Activated CD4-positive, alpha-beta T cell treated with anti-CD3 and anti-CD28 coated beads, Interleukin-2, amount 10 ng/mL, durations not matched to agents 24 days and 14 days (primary cell): ENCODE measurements around the gene PLEKHA8. TPM values are rescaled to one million over a fixed set of nuclear protein-coding genes. Genes with fewer than 3 reads are reported as not detected.
"Not testable (repeated sequence)": the region's sequence is repeated elsewhere in the genome, so short reads cannot be mapped to it uniquely, and the experiment has no call there.

Experiments used
- DNase-seq: peaks from one replicate; pipeline ENCODE4 v3.0.0; 2022
- H3K27ac Mint-ChIP-seq: one replicate; pipeline ENCODE4 v1.8.0; 2022; ENCODE audit warnings: mild to moderate bottlenecking, mixed read lengths
- H3K27me3 Mint-ChIP-seq: one replicate; pipeline ENCODE4 v1.8.0; 2022; ENCODE audit warnings: mixed read lengths
- H3K36me3 Mint-ChIP-seq: one replicate; pipeline ENCODE4 v1.8.0; 2022; ENCODE audit warnings: low read depth, mild to moderate bottlenecking, mixed read lengths
- H3K4me1 Mint-ChIP-seq: one replicate; pipeline ENCODE4 v1.8.0; 2021; ENCODE audit warnings: mixed read lengths
- H3K4me3 Mint-ChIP-seq: one replicate; pipeline ENCODE4 v1.8.0; 2022; ENCODE audit warnings: mild to moderate bottlenecking, moderate library complexity, mixed read lengths
- H3K9me3 Mint-ChIP-seq: one replicate; pipeline ENCODE4 v1.8.0; 2021; ENCODE audit warnings: mixed read lengths
- intact Hi-C: fragments of 100-400 bp; cut with micrococcal nuclease; formaldehyde crosslinking; loops from one replicate; pipeline ENCODE4 v1.15.1; 2023
- total RNA-seq: library from RNA; stranded (reverse); gene quantifications from 2 replicates; pipeline ENCODE4 v1.2.3, GENCODE V29; 2022

PLEKHA8 gene
- total RNA-seq, 1 donor from 2014 or later: 10.7 TPM

DNA sequence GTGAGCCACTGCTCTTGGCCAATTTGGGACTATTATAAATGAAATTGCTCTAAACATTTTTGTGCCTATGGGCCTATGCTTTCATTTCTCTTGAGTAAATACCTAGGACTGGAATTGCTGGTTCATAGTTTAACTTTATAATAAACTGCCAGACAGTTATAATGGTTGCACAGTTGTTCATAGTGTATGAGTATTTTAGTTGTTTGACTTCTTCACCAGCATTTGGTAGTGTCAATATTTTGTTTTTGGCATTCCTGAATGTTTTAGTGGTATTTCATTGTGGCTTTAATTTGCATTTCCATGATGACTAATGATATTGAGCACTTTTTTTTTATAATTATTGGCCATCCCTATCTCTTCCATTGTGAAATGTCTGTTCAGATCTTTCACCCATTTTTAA, 29.5 kb downstream of the PLEKHA8 start:
- DNase-seq: no peak
- H3K4me1 Mint-ChIP-seq: no peaks in the 10 kb centered on the region
- peaks cover 14% of the 10 kb centered on the region for H3K36me3 Mint-ChIP-seq
- H3K9me3 Mint-ChIP-seq: no peaks in the 10 kb centered on the region
- intact Hi-C loops: no loop called here
- no peak overlapping the region for H3K4me3 Mint-ChIP-seq
- no peak overlapping the region for H3K27ac Mint-ChIP-seq
- H3K27me3 Mint-ChIP-seq: no peaks in the 10 kb centered on the region

DNA sequence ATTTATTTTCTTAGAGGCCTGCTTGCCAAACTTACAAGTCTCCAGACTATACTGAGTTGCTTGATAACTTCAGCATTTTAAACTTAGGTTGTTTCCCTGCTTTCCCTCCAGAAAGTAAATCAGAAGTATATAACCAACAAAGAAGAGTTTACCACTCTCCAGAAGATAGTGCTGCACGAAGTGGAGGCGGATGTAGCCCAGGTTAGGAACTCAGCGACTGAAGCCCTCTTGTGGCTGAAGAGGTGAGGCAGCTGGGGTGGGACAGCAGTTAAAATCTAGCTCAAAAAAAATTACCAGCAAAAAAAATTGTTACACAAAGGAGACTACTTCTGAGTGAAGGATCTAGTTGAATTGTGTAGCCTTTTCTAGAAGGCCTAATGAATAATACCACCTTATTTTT, 33.6 kb downstream of the PLEKHA8 start:
- intact Hi-C loops: loop anchor here (2.0 to 5.0 kb wide), 3 partner anchors 33 to 313 kb away; partner anchors contain the start of gene PLEKHA8
- H3K36me3 Mint-ChIP-seq, H3K4me3 Mint-ChIP-seq, H3K27ac Mint-ChIP-seq, H3K4me1 Mint-ChIP-seq, H3K9me3 Mint-ChIP-seq, H3K27me3 Mint-ChIP-seq: not testable (repeated sequence)
- peak; percentile 78 for DNase-seq

DNA sequence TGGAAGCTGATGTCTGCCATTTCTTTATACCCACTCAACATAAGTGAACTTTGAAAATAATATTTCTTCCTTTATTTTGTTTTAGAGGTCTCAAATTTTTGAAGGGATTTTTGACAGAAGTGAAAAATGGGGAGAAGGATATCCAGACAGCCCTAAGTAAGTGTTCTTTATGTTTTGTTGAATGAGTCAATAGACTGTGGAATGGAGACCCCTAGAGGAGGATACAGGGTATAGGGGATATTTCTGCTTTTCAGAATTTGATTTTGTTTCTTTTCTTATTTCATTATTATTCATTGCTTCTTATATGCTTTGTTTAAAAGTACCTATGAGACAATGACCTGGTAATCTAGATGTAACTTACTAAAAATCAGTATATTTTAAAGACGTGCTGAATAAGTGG, 34.4 kb downstream of the PLEKHA8 start:
- Mint-ChIP-seq H3K27ac (no peak overlapping the region), H3K4me1 (no peaks in the 10 kb centered on the region), H3K9me3 (no peaks in the 10 kb centered on the region), H3K27me3 (no peaks in the 10 kb centered on the region), H3K36me3 (peaks cover 5% of the 10 kb centered on the region), H3K4me3 (no peak overlapping the region)
- no peak for DNase-seq
- intact Hi-C loops: loop anchor here (2.0 to 5.0 kb wide), 3 partner anchors 34 to 314 kb away; partner anchors contain the start of gene PLEKHA8

DNA sequence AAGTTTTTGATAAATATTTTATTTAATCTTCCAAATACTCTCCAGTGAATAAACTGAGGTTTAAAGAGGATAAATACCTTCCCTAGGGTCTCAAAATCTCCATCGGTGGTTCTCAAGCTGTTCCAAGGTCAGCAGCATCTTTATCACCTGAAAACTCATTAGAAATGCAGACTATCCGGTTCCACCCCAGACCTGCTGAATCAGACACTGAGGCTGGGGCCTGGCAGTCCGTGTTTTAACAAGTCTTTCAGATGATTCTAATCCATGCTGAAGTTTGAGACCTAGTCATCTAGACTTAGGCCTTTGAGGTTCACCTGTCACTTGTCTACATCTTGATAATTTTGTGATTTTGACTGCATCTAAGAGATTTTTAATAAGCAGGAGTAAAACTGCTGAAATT, 37.5 kb downstream of the PLEKHA8 start:
- Mint-ChIP-seq H3K9me3 (no peaks in the 10 kb centered on the region), H3K27ac (no peak overlapping the region), H3K4me1 (no peaks in the 10 kb centered on the region), H3K4me3 (no peak overlapping the region), H3K36me3 (no peaks in the 10 kb centered on the region), H3K27me3 (no peaks in the 10 kb centered on the region)
- intact Hi-C loops: no loop called here
- no peak for DNase-seq

DNA sequence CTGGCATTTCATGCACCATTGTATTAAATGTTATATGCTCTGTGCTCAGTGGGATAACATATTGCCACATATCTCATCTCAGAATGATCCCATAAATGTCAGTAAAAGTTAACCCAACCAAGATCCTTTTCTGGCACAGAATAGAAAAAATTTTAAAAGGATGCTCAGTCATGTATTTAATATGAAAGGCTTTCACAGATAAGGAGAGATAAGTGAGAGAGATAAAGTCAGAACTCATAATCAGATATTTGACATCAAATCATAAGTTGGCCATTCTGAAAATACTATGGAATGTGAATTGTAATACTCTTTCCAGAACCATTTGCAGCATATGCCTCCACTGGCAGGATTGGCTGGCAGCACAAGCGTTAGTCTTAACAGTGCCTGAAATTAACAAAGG, 38.5 kb downstream of the PLEKHA8 start:
- intact Hi-C loops: no loop called here
- no peaks in the 10 kb centered on the region for H3K27me3 Mint-ChIP-seq
- no peak overlapping the region for H3K4me3 Mint-ChIP-seq
- DNase-seq: no peak
- no peaks in the 10 kb centered on the region for H3K4me1 Mint-ChIP-seq
- H3K27ac Mint-ChIP-seq: no peak overlapping the region
- no peaks in the 10 kb centered on the region for H3K9me3 Mint-ChIP-seq
- peaks cover 2% of the 10 kb centered on the region for H3K36me3 Mint-ChIP-seq

DNA sequence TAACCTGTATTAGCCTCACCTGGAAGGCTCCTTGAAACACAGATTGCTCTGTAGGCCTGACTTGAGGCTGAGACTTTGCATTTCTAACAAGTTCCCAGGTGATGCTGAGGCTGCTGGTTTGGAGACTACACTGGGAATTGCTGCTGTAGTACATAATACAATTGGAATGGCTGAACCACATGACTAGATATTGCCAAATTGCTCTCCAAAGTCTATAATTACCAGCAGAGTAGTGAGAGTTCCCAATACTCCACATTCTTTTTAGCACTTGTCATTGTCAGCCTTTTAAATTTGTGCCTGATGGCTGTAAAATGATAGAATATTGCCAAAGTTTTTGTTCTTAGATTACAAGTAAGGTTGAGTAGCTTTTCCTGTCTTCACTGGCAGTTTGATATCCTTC, 39.9 kb downstream of the PLEKHA8 start:
- Mint-ChIP-seq H3K36me3 (peaks cover 2% of the 10 kb centered on the region), H3K27me3 (no peaks in the 10 kb centered on the region), H3K9me3 (no peaks in the 10 kb centered on the region), H3K4me1 (no peaks in the 10 kb centered on the region), H3K4me3 (no peak overlapping the region), H3K27ac (no peak overlapping the region)
- intact Hi-C loops: no loop called here
- DNase-seq: no peak

DNA sequence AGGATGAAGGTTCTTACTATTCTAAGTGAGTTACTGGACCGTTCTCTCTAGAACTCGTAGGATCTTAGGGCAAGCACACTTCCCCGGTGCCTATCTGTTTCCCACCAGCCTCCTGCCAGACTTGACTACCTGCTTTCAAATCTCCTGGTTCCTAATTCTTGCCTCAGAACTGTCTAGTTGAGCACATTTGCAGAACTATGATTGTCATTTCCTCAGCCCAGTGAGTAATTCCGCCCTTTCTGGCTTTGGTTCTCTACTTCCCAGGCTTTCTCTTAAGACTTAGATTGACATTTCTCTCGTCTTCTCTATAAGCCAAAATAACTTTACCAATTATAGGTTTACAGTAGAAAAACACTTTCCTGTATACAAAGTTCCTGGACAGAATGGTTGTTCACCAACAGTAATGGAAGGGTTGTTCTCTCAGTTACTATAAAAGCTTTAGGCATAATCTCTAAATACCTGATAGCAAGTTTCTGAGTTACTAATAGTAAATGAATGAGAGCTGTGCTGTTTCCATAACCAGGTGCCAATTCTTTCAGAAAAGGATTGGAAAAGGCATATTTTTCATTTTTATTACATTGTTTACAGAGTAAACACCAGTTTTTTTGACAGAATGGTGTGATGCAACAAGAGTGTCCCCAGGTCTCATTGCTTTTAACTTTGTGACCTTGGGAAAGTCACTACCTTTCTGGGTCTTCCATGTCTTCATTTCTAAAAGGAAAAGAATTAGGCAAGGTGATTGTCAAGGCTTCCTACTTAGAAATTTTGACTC, 41.1 kb downstream of the PLEKHA8 start:
- H3K36me3 Mint-ChIP-seq: peaks cover 2% of the 10 kb centered on the region
- no peak overlapping the region for H3K4me3 Mint-ChIP-seq
- DNase-seq: no peak
- no peak overlapping the region for H3K27ac Mint-ChIP-seq
- H3K9me3 Mint-ChIP-seq: no peaks in the 10 kb centered on the region
- no peaks in the 10 kb centered on the region for H3K27me3 Mint-ChIP-seq
- no peaks in the 10 kb centered on the region for H3K4me1 Mint-ChIP-seq
- intact Hi-C loops: no loop called here

DNA sequence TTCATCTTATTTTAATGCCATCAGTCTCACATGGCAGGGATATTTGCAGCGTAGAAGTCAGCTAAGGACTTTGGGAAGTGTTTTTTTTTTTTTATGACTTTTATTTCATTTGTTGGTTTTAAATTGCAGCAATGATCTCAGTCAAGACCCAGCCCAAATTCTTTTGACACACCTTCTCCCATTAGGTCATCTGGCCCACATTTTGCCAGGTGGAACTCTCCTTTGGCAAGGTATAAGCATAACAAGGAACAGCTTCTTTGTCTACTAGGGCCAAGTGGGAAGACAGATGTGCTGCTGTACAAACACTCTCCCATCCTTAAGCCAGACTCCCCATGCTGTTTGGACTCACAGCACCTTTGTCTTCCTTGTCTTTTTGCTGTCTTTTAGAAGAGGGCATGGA, 41.8 kb downstream of the PLEKHA8 start:
- intact Hi-C loops: no loop called here
- Mint-ChIP-seq H3K27me3 (no peaks in the 10 kb centered on the region), H3K4me1 (no peaks in the 10 kb centered on the region), H3K27ac (no peak overlapping the region), H3K36me3 (peaks cover 2% of the 10 kb centered on the region), H3K4me3 (no peak overlapping the region), H3K9me3 (no peaks in the 10 kb centered on the region)
- no peak for DNase-seq

DNA sequence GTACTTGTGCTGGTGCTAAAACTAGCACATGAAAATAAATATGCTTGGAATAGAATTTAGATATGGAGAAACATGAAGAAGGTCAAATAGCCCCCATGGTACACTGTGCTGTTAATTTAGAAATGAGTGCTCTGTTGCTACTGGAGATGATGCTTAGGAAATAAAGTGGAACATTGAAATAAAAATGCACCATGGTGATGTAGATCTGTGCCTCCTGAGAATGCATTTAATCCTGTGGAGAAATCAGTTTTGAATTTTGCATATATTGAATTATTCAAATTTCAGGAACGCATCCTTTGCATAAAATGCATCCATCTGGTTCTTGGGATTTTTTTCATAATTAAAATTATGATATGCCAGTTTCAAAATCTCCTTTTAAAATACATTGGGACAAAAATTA, 44.5 kb downstream of the PLEKHA8 start:
- H3K27me3 Mint-ChIP-seq: no peaks in the 10 kb centered on the region
- H3K36me3 Mint-ChIP-seq: peaks cover 2% of the 10 kb centered on the region
- no peak overlapping the region for H3K27ac Mint-ChIP-seq
- no peaks in the 10 kb centered on the region for H3K9me3 Mint-ChIP-seq
- intact Hi-C loops: no loop called here
- no peaks in the 10 kb centered on the region for H3K4me1 Mint-ChIP-seq
- no peak overlapping the region for H3K4me3 Mint-ChIP-seq
- DNase-seq: no peak

DNA sequence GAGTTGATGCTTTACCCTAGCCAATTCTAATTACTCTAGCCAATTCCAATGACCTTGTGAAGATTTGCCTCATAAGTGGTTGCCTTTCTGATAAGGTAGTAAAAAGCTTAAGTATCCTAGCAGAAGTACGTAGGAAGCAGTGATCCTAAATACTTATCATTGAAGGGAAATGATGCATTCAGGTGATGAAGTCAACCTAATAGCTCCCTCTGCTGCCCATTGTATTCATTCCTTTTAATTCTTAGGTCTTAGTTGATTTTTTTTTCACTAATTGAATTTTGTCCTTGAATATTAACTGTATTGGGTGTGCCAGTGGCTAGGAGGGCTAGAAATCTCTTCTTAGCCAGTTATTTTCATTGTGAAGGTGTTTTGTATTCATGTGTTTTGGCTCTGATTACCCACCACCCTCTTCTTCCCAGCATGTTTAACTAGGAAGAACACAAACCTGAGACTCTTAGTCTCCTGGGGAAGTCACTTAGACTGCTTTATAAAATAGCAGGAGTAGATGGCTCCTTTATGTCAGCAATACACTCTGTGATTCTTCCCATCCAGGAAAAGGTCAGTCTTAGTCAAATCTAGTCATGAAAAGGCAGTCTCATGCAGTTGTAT, 46.3 kb downstream of the PLEKHA8 start:
- Mint-ChIP-seq H3K4me1 (no peaks in the 10 kb centered on the region), H3K9me3 (no peaks in the 10 kb centered on the region), H3K36me3 (peaks cover 4% of the 10 kb centered on the region), H3K27me3 (no peaks in the 10 kb centered on the region), H3K4me3 (no peak overlapping the region), H3K27ac (no peak overlapping the region)
- DNase-seq: no peak
- intact Hi-C loops: no loop called here

DNA sequence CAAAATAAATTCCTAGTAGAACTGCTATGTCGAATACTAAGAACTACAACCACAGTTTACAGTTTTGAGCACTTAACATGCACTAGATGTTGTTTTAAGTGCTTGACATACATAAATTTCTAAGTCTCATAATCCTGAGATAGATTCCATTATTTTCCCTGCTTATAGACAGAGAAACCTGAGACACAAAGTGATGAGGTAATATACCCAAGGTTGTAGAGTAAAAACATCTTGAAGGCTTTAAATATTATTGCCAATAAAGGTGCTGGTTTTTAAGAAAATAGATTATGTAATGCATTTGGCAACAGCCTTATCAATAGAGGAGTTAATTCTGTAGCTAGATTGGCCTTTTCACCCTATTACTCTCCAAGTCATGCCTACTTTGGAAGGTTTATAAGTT, 48.2 kb downstream of the PLEKHA8 start:
- Mint-ChIP-seq H3K27me3 (no peaks in the 10 kb centered on the region), H3K27ac (no peak overlapping the region), H3K36me3 (peaks cover 2% of the 10 kb centered on the region), H3K9me3 (no peaks in the 10 kb centered on the region), H3K4me1 (no peaks in the 10 kb centered on the region), H3K4me3 (no peak overlapping the region)
- no peak for DNase-seq
- intact Hi-C loops: no loop called here

DNA sequence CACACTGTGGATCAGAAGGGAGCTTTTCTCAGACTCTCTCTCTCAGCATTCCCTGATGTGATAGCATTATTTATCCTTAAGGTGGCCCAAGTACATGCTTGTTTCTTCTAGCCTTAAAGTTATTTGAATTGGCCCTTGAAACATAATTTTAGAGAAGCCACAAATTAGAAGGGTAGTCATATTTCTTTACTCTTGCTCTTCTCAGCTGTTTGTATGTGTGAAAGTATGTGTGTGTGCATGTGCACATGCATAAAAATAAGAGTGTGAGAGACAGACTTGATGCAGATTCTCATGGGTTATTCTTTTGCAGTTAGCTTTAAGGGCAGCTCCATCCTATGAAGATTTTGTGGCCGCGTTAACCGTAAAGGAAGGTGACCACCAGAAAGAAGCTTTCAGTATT, 50.1 kb downstream of the PLEKHA8 start:
- Mint-ChIP-seq H3K27me3 (no peaks in the 10 kb centered on the region), H3K9me3 (no peaks in the 10 kb centered on the region), H3K36me3 (peaks cover 2% of the 10 kb centered on the region), H3K4me3 (no peak overlapping the region), H3K4me1 (no peaks in the 10 kb centered on the region), H3K27ac (no peak overlapping the region)
- intact Hi-C loops: no loop called here
- DNase-seq: no peak

DNA sequence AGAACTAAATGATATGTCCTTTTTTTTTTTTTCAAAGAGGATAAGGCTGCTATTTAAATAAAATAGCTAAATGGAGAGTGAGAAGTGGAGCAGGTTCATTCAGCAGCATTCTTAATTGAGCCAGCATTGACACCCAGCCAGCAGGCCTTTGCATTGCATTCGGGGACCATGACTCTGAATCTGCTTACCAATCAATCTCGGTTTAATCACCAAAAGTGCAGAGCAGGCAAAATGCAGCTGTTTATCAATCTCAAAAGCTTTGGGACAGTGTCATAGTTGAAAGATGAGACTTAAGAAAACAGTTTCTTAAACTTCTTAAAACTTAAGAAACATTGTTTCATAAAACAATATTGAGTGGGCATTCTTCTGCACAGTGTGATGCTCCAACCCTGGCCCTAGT, 51.7 kb downstream of the PLEKHA8 start:
- no peak for DNase-seq
- Mint-ChIP-seq H3K4me3 (no peak overlapping the region), H3K4me1 (no peaks in the 10 kb centered on the region), H3K36me3 (peaks cover 2% of the 10 kb centered on the region), H3K27me3 (no peaks in the 10 kb centered on the region), H3K9me3 (no peaks in the 10 kb centered on the region), H3K27ac (no peak overlapping the region)
- intact Hi-C loops: no loop called here

DNA sequence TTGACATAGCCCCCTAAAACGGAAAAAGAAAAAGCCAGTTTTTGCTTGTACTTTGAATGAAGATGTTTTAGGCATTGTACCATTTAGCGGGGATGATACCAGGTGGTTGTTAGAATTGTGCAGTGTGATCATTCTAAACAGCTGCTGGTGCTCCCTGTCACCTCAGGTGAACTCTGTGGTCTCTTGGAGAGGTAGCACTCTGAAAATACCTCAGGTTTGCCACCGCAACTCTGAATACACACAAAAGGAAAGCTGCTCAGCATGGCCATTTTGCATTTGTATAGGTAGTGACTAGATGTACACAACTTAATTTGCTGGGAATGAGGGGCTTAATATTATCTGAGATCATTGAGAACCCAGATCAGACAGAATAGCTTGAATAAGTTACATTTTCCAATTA, 52.6 kb downstream of the PLEKHA8 start:
- DNase-seq: no peak
- Mint-ChIP-seq H3K27ac (no peak overlapping the region), H3K9me3 (no peaks in the 10 kb centered on the region), H3K27me3 (no peaks in the 10 kb centered on the region), H3K4me1 (no peaks in the 10 kb centered on the region), H3K36me3 (peaks cover 2% of the 10 kb centered on the region), H3K4me3 (no peak overlapping the region)
- intact Hi-C loops: no loop called here

DNA sequence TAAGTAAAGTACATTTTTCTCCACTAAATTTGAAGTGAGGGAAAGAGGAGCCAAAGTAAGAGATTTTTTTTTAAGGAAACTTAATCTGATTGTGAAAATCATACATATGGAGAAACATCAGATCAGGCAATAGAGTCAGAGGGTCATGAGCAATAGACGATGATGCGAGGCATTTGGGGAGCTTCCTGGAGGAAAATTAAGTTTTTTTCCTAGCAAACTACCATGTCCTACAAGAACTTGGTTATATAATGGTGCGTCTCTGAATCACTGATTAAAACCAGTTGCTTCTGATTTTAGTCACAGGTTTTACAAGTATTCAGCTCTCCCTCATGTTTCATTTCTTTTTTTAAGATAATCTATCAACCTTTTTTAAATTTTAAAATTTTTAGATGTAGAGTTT, 54.5 kb downstream of the PLEKHA8 start:
- Mint-ChIP-seq H3K27me3 (no peaks in the 10 kb centered on the region), H3K27ac (no peak overlapping the region), H3K36me3 (peaks cover 2% of the 10 kb centered on the region), H3K4me1 (peaks cover 3% of the 10 kb centered on the region), H3K9me3 (no peaks in the 10 kb centered on the region), H3K4me3 (no peak overlapping the region)
- DNase-seq: no peak
- intact Hi-C loops: no loop called here
